NK-92 (cell line): ENCODE results near the gene RPP38.

Source experiments
- DNase-seq: peaks from one replicate; lab custom pipeline; 2025; ENCODE audit not compliant: unreplicated experiment; lab: John Stamatoyannopoulos, UW

Gene RPP38

GRCh38 chr10:15106352-15107013 is 9.3 kb downstream of the RPP38 start:
- DNase-seq = no peak

GRCh38 chr10:15112657-15113056 is 15.5 kb downstream of the RPP38 start:
- no peak for DNase-seq

DNA sequence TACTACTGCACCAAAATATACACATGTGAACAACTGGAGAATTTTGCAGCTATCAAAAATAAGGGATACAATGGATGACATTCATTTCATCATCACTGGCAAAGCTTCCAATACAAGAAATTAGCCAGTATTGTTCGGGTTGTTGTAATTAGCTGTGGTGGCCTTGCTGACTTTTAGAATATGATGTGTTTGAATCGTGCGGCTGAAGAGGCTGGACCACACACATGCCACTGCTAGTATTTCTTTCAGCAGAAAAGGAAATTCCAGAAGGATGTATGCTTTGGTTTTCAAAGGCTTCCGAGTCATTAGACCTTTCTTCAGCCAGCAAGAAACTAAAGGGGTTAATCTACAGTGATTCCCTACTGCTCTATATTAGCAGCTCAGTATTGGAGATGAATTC is 16.6 kb downstream of the RPP38 start:
- no peak for DNase-seq

DNA sequence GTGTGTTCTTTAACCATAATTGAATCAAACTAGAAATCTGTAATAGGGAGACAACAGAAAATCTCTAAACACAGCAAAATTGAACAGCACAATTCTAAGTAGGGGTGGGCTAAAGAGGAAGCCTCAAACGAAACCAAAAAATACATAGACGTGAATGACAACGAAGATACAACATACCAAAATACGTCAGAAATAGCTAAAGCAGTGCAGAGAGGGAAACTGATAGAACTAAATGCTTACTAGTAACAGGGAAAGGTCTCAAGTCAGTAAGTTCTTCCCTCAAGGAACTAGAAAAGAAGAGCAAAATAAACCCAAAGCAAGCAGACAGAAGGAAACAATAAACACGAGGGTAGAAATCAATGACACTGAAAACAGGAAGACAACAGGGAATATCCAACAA is 19.1 kb downstream of the RPP38 start:
- DNase-seq = no peak

- DNase-seq = no peak
Observed at GRCh38 chr10:15118615-15119014, 21.5 kb downstream of the RPP38 start.

DNA sequence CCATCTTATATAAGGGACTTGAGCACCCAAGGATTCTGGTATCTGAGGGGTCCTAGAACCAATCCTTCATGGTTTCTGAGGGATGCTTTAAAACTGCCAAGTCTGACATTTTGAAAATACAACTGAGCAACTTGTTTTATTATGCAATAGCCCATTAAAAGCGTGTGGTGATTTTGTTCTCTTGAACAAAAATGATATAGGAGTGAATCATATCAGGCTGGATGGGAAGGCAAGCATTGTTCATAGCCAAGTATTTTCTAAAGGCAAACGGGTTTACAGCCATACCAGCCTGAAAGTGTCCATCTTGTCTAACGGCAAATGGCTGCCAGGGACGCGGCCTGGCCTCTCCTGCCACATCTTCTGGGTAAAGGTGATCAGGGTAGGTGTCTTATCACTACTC is 23.4 kb downstream of the RPP38 start:
- DNase-seq = no peak

DNA sequence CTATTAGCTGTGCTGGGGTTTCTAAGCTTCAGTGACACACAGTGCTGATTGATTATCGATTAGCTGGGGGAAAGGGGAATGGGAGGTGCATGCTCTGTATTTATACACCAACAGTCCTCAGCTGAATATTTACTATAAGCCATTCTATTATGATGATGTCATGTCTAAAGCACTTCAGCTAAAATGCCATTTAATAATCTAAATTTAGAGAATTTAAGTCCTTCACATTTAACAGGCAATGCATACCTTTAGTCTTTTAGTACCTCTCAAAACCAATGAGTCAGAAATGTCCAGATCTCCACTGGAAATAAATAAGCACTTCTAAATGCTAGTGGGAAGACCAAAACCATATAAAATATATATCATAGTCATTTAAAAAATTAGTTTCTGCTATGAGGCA is 24.6 kb downstream of the RPP38 start:
- no peak for DNase-seq

DNA sequence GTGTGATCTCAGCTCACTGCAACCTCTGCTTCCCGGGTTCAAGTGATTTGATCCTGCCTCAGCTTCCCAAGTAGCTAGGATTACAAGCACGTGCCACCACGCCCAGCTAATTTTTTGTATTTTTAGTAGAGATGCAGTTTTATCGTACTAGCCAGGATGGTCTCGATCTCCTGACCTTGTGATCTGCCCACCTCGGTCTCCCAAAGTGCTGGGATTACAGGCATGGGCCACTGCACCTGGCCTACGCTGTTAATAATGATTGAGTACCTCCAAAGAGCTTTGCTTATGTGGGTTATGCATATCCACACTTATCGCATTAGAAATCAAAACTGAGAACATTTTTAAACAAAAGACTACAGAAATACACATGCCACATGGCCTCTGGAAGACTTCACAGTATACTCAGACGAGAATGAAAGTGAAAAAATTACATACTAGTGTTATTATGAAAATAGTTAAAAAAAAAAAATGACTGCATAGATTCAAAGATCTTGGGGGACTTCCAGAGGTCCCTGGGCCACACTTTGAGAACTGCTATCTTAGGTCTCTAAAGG is 25.4 kb downstream of the RPP38 start:
- DNase-seq = no peak

DNA sequence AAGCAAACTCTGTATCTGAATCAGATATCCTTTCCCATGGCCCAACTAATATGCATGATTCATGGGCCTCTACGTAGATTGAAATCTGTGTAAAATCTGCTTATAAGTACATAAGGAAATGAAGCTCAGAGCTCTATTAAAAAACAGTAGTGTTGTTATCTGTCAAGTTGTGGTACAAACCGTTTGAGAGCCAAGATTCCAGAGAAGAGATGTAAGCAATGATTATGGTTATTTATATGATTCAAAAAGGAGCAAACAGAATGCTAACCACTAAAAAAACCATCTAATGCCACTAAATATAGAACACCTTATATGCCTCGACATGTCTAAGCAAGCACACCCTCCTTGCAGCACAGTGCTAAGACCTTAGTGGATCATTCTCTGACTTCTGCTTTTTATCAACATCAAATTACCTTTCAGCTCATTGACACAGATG is 26.6 kb downstream of the RPP38 start:
- no peak for DNase-seq

- DNase-seq = no peak
Observed at GRCh38 chr10:15124190-15124589, 27.0 kb downstream of the RPP38 start.

GRCh38 chr10:15124908-15125307 is 27.8 kb downstream of the RPP38 start:
- no peak for DNase-seq

DNA sequence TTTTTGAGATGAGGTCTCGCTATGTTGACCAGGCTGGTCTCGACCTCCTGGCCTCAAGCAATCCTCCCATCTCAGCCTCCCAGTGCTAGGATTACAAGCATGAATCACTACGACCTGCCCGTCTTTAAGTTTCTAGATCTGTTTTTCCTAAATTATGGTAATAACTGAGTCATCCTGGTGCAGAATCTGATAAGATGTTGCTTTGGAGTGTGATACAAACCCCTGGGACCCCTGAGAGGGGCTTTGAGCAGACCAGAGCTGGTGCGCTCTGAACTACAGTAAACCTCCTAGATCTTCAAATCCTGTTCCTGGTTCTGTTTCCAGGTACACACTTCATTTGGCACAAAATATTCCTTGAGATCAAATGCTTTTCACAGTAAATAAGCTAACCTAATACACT is 34.2 kb downstream of the RPP38 start:
- no peak for DNase-seq

DNA sequence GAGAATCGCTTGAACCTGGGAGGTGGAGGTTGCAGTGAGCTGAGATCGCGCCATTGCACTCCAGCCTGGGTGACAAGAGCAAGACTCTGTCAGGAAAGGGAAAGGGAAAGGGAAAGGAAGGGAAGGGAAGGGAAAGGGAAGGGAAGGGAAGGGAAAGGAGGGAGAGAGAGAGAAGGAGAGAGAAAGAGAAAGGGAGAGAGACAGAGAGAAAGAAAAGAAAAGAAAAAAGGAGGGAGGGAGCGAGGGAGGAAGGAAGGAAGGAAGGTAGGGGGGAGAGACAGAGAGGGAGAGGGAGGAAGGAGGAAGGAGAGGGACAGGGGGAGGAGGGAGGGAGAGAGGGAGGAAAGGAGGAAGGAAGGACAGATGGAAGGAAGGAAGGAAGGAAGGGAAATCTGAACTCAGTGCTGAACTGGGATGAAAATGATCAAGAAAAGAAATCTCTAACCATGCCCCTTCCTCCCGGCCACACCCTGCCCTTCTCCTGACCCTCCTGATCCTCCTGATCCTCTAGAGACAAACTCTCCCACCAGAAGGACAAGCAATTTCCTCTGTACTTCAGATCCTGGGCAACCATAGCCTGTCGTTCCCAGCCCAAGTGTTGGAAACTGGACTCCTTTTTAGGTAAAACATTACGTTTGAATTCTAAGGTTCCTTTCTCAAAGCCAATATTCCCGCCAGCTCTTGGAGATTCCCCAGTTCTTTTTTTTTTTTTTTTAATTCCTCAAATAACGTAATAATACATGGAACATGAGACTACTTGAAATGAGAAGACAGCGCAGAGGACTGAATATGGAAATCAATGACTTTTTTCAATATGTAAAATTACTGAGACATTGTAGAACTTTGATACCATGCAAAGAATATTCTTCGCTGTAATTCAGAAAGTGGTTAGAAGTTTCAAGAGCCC is 39.2 kb downstream of the RPP38 start:
- DNase-seq = no peak

DNA sequence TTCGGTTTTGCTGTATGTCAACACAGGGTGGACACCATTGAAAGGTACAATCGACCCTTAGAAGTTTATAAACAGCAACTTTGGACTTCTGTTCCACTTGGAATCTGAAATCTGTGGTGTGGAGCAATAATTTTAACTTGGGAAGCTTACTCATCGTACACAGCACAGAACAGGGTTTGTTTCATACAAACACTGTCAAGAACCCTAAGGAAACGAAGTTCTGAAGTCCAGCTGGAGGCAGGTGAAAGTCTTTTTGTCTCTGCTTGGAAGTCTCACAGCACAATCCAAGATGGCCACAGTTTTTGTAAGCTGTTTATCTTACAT is 39.8 kb downstream of the RPP38 start:
- no peak for DNase-seq

- no peak for DNase-seq
Observed at GRCh38 chr10:15137636-15138035, 40.5 kb downstream of the RPP38 start.

GRCh38 chr10:15140698-15141097 is 43.5 kb downstream of the RPP38 start:
- no peak for DNase-seq

GRCh38 chr10:15141136-15142054 is 44.2 kb downstream of the RPP38 start:
- DNase-seq = no peak

- no peak for DNase-seq
Observed at GRCh38 chr10:15144788-15145187, 47.6 kb downstream of the RPP38 start.

DNA sequence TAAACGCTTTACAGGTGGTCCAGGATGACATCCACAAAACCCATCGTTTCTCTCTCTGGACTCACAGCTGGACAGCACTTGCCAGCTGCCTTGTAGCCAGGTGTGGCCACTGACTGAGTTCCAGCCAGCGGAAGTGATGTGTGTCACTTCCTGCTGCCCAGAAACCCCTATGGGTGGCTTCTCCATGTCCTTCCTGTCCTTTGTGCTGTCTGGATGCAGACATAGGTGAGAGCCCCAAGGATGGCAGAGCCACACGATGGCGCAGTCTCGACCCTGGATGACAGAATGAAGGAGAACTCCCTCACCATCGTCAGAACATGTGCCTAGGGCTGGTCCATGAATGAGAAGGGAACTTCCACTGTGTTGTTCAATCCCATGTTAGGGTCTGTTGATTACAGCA is 49.2 kb downstream of the RPP38 start:
- no peak for DNase-seq

DNA sequence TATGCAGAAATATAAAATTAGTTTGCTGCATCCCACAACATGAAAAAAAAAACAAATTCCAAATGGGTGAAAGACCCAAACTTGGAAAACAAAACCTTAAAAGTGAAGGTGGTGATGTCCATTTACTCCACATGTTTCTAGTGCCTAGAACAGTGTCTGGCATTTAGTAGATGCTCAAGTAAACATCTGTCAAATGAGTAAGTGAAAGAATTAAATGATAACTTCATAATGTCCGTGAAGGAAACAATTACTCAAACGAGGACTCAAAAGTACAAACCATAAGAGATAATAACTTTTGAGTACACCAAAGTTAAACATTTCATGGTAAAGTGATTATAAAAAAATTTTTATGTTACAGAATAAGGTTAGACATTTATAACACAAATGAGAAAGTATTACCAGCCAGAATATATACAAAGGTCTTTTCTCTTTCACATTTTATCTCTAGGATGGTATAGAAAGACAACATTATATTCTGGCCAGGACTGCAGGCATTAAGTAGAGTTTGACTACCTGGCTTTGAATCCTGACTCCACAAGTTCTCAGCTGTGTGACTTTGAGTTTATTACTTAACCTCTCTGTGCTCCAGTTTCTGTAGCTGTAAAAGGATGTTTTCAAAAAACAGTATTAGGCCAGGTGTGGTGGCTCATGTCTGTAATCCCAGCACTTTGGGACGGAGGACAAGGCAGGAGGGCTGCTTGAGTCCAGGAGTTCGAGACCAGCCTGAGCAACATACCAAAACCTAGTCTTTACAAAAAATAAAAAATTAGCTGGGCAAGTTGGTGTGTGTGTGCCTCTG is 50.6 kb downstream of the RPP38 start:
- DNase-seq = no peak
